ENCODE data around the gene SP9. TPM values are rescaled to one million over a fixed set of nuclear protein-coding genes. Genes with fewer than 3 reads are reported as not detected.
"Not testable (repeated sequence)": the region's sequence is repeated elsewhere in the genome, so short reads cannot be mapped to it uniquely, and the experiment has no call there.

Gene SP9
- polyA plus RNA-seq, 2 of the 4 experiments (the other 2 are of a cell fraction), result 3.3 to 3.8 TPM

- FAIRE-seq (no peak), DNase-seq (ENCODE audit: low read depth in 1 of 2, low spot score in 1 of 2) (no peak), ATAC-seq (no peak)
- TF ChIP-seq NFE2L2 (conservative IDR thresholded peaks at IDR 0.05; ENCODE audit: low read length), result no peak
- TF ChIP-seq, protein P1, sequence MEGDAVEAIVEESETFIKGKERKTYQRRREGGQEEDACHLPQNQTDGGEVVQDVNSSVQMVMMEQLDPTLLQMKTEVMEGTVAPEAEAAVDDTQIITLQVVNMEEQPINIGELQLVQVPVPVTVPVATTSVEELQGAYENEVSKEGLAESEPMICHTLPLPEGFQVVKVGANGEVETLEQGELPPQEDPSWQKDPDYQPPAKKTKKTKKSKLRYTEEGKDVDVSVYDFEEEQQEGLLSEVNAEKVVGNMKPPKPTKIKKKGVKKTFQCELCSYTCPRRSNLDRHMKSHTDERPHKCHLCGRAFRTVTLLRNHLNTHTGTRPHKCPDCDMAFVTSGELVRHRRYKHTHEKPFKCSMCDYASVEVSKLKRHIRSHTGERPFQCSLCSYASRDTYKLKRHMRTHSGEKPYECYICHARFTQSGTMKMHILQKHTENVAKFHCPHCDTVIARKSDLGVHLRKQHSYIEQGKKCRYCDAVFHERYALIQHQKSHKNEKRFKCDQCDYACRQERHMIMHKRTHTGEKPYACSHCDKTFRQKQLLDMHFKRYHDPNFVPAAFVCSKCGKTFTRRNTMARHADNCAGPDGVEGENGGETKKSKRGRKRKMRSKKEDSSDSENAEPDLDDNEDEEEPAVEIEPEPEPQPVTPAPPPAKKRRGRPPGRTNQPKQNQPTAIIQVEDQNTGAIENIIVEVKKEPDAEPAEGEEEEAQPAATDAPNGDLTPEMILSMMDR (IDR thresholded peaks at IDR 0.05), result no peak
- TF ChIP-seq ESRRA (IDR thresholded peaks at IDR 0.05; ENCODE audit: borderline replicate concordance, low read length), result no peak
- TF ChIP-seq FOSL2 (IDR thresholded peaks at IDR 0.05), result no peak
- no peak for TF ChIP-seq FOSL2 (CRISPR knock-in tag; IDR thresholded peaks at IDR 0.05)
- no peak for TF ChIP-seq SMC3 (IDR thresholded peaks at IDR 0.05)
- no peak for TF ChIP-seq NPAS2 (CRISPR knock-in tag; IDR thresholded peaks at IDR 0.05; ENCODE audit: borderline replicate concordance)
- TF ChIP-seq, protein P2, sequence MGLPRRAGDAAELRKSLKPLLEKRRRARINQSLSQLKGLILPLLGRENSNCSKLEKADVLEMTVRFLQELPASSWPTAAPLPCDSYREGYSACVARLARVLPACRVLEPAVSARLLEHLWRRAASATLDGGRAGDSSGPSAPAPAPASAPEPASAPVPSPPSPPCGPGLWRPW (IDR thresholded peaks at IDR 0.05), result no peak
- no peak for TF ChIP-seq HOXB13 (CRISPR knock-in tag; IDR thresholded peaks at IDR 0.05; ENCODE audit: low read depth)
- no peak for TF ChIP-seq HEYL (CRISPR knock-in tag; IDR thresholded peaks at IDR 0.05)
- no peak for TF ChIP-seq KDM1A (IDR thresholded peaks at IDR 0.05; ENCODE audit: low read depth)
- no peak for TF ChIP-seq ZC3H11A (IDR thresholded peaks at IDR 0.05)
- ChIA-PET CTCF (interaction anchor here (0.7 to 2.2 kb wide), 5 partner anchors 10 to 949 kb away, joined by 3 to 10 read pairs (median 7); no protein-coding TSS in a partner anchor), POLR2A (interaction anchor here (0.9 kb wide), 2 partner anchors 9 to 285 kb away, joined by 3 to 4 read pairs; no protein-coding TSS in a partner anchor)
- Histone ChIP-seq H3K4me2 (no peak overlapping the region), H3K9me3 (no peaks in the 10 kb centered on the region), H3K4me1 (no peaks in the 10 kb centered on the region), H3K27ac (no peak overlapping the region), H3K4me3 (no peak overlapping the region)
- WGBS (ENCODE audit: missing lambda C conversion rate), result 88% methylated on average over 2 of the region's 2 CpGs
These were observed 15.9 kb downstream of the SP9 start for GRCh38 chr2:174350593-174351181.

DNA sequence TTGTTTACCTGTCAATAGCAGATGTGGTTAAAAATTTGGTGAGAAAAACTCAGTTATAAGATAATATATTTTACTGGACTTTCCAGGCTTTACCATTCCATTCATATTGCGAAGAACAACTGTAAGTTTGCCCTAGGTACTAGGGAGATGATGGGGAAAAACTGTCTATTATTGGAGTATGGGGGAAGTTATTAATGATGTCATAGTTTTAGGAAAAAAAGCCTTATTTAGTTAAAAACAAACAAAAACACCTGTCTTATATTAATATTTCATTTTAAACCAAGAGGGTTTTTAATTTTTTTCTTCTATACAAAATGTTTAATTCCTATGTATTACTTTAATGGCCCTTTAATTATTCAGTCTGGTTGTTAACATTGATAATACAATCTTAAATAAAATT, 18.2 kb downstream of the SP9 start:
- ChIA-PET CTCF (interaction anchor here (0.9 to 1.5 kb wide), 3 partner anchors 8 to 12 kb away, joined by 3 to 5 read pairs (median 3); no protein-coding TSS in a partner anchor), POLR2A (no interaction called here)
- TF ChIP-seq EHMT2 (IDR thresholded peaks at IDR 0.05; ENCODE audit: low read depth), result no peak
- no peak for TF ChIP-seq HOXA7 (CRISPR knock-in tag; IDR thresholded peaks at IDR 0.05)

DNA sequence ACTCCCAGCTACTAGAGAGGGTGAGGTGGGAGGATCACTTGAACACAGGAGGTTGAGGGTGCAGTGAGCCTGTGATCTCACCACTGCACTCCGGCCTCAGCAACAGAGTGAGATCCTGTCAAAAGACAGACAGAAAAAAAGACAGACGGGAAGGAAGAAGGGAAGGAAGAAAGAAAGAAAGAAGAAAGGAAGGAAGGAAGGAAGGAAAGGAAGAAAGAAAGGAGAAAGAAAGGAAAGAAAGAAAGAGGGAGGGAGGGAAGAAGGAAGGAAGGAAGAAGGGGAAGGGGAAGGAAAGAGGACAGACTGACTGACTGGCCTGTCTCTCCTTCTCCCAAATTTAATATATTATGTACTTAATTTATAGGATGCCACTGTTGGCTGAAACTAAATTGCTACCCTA, 21.6 kb downstream of the SP9 start:
- 97% methylated on average over 2 of the region's 2 CpGs for WGBS (ENCODE audit: missing lambda C conversion rate)
- CTCF ChIA-PET, result no interaction called here
- ATAC-seq (no peak), FAIRE-seq (no peak), DNase-seq (ENCODE audit: low read depth in 1 of 2, low spot score in 1 of 2) (no peak)
- POLR2A ChIA-PET, result no interaction called here
- TF ChIP-seq NPAS2 (CRISPR knock-in tag; IDR thresholded peaks at IDR 0.05; ENCODE audit: borderline replicate concordance) (no peak), MAFK (IDR thresholded peaks at IDR 0.05; ENCODE audit: partially characterized antibody) (no peak)
- Histone ChIP-seq H3K4me3 (no peak overlapping the region), H3K4me2 (no peak overlapping the region), H3K9me3 (no peaks in the 10 kb centered on the region), H3K4me1 (no peaks in the 10 kb centered on the region), H3K27ac (no peak overlapping the region)

More for the DNA sequence above, 18.2 kb downstream of the SP9 start:
- FAIRE-seq, result no peak
- DNase-seq (ENCODE audit: low read depth in 1 of 2, low spot score in 1 of 2), result no peak
- H3K4me3 ChIP-seq, result no peak overlapping the region
- H3K9me3 ChIP-seq, result no peaks in the 10 kb centered on the region
- no peaks in the 10 kb centered on the region for H3K4me1 ChIP-seq
- ATAC-seq, result no peak
- H3K27ac ChIP-seq, result no peak overlapping the region
- WGBS (ENCODE audit: missing lambda C conversion rate), result 25% methylated on average over 1 of the region's 1 CpG
- no peak overlapping the region for H3K4me2 ChIP-seq

GRCh38 chr2:174359663-174360062, 24.9 kb downstream of the SP9 start:
- H3K4me1 ChIP-seq; POLR2A ChIA-PET; H3K27ac ChIP-seq; ATAC-seq; DNase-seq (ENCODE audit: low read depth in 1 of 2, low spot score in 1 of 2); H3K4me3 ChIP-seq; CTCF ChIA-PET; FAIRE-seq; H3K9me3 ChIP-seq; H3K4me2 ChIP-seq: not testable (repeated sequence)
- TF ChIP-seq KDM1A (IDR thresholded peaks at IDR 0.05; ENCODE audit: low read depth), result 0 out of 2 replicates have a peak, but pooled peaks have one; percentile 30
- WGBS (ENCODE audit: missing lambda C conversion rate), result 94% methylated on average over 4 of the region's 4 CpGs
